Cardiac muscle cell (in vitro differentiated cells and primary cell): ENCODE results near the gene GPRASP3. TPM values are rescaled to one million over a fixed set of nuclear protein-coding genes. Genes with fewer than 3 reads are reported as not detected.
"Not testable (repeated sequence)": the region's sequence is repeated elsewhere in the genome, so short reads cannot be mapped to it uniquely, and the experiment has no call there.

Source experiments
- DNase-seq, 2 donors: peaks; one replicate each; pipeline versions ENCODE4 v3.0.0 to v3.0.0-alpha.2; 2010 to 2017; ENCODE audit warnings: low read depth in 1 of 2, low spot score in 1 of 2
- H3K27ac ChIP-seq: fragments of 200-600 bp; sonication (generic); 2 replicates; pipeline ENCODE4 v1.5.1; 2016
- H3K27me3 ChIP-seq: fragments of 200-600 bp; sonication (generic); 2 replicates; pipeline ENCODE4 v1.6.0; 2016; ENCODE audit warnings: control low read depth
- H3K36me3 ChIP-seq: fragments of 200-600 bp; sonication (generic); 2 replicates; pipeline ENCODE4 v1.5.1; 2016; ENCODE audit warnings: control low read depth
- H3K4me1 ChIP-seq: fragments of 200-600 bp; sonication (generic); 2 replicates; pipeline ENCODE4 v1.8.1; 2017; ENCODE audit warnings: low read depth, mild to moderate bottlenecking, mixed run types
- H3K4me3 ChIP-seq: fragments of 200-600 bp; sonication (generic); 2 replicates; pipeline ENCODE4 v1.5.1; 2016; ENCODE audit warnings: mild to moderate bottlenecking
- H3K9me3 ChIP-seq: fragments of 200-600 bp; sonication (generic); 2 replicates; pipeline ENCODE4 v1.5.1; 2017; ENCODE audit warnings: low read depth, mild to moderate bottlenecking, control low read depth
- polyA plus RNA-seq: library from polyadenylated mRNA; unstranded; fragments of >200 nt; fragmentation: Nextera tagmentation; extraction: Ambion mirVana; gene quantifications from 2 replicates; pipeline ENCODE4 v1.2.1, GENCODE V29; 2016
- total RNA-seq: library from RNA; depleted of rRNA; stranded (reverse); fragments of >200 nt; gene quantifications from 2 replicates; pipeline ENCODE4 v1.2.3, GENCODE V29; 2016
- TF ChIP-seq, protein P1 (sequence below): IDR thresholded peaks from 2 replicates; pipeline ENCODE4 v1.5.1; 2012; ENCODE audit warnings: low read depth, mild to moderate bottlenecking, low read length

The GPRASP3 gene
- total and polyA plus RNA-seq, 2 experiments from 2014 or later = 8.9 to 12.7 TPM

DNA sequence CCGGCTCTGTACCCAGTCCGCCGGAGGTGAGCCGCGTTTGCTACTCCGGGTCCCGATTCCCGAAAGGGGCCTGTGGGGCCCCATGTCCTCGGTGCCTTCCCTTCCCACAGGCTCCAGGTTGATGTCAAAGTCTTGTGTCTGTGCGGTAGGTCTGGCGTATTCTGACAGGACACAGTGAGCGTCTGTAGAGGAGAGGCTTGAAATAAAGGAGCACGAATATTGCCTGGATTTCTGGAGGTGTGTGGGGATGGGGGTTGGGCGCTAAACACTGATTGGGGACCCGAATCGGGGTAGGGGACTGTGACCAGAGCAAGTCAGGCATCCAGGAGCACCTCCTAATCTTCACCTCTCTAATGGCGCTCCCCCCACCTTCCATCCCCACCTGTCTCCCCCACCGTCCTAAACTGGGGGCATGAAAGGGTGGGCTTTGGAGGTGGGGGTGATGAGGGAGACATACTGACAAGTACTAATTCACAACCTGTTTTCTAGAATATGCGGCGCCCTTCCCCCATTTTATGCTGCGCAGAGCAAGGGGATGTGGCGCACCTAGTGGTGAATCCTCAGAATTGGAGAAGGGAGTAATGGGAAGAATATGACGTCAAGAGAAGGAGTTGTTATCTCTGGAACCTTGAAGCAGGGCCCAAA is 7.4 kb upstream of the GPRASP3 start:
- H3K27ac ChIP-seq = peak overlapping the region; percentile 39
- peak; percentile 35 to 71 for DNase-seq
- H3K4me3 ChIP-seq = peak overlapping the region; percentile 78
- H3K9me3 ChIP-seq = no peaks in the 10 kb centered on the region
- no peaks in the 10 kb centered on the region for H3K4me1 ChIP-seq
- no peaks in the 10 kb centered on the region for H3K36me3 ChIP-seq
- TF ChIP-seq, protein P1, sequence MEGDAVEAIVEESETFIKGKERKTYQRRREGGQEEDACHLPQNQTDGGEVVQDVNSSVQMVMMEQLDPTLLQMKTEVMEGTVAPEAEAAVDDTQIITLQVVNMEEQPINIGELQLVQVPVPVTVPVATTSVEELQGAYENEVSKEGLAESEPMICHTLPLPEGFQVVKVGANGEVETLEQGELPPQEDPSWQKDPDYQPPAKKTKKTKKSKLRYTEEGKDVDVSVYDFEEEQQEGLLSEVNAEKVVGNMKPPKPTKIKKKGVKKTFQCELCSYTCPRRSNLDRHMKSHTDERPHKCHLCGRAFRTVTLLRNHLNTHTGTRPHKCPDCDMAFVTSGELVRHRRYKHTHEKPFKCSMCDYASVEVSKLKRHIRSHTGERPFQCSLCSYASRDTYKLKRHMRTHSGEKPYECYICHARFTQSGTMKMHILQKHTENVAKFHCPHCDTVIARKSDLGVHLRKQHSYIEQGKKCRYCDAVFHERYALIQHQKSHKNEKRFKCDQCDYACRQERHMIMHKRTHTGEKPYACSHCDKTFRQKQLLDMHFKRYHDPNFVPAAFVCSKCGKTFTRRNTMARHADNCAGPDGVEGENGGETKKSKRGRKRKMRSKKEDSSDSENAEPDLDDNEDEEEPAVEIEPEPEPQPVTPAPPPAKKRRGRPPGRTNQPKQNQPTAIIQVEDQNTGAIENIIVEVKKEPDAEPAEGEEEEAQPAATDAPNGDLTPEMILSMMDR = peak; percentile 61
- no peaks in the 10 kb centered on the region for H3K27me3 ChIP-seq

DNA sequence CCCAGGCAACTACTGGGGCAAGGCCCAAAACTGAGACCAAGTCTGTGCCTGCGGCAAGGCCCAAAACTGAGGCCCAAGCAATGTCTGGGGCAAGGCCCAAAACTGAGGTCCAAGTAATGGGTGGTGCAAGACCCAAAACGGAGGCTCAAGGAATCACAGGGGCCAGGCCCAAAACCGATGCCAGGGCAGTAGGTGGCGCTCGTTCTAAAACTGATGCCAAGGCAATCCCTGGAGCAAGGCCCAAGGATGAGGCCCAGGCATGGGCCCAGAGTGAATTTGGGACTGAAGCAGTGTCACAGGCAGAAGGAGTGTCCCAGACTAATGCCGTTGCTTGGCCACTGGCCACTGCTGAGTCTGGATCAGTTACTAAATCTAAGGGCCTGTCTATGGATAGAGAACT is 5.5 kb upstream of the GPRASP3 start:
- DNase-seq = no peak
- Histone ChIP-seq H3K4me3 (no peak overlapping the region), H3K36me3 (no peaks in the 10 kb centered on the region), H3K4me1 (no peaks in the 10 kb centered on the region), H3K9me3 (no peaks in the 10 kb centered on the region), H3K27me3 (no peaks in the 10 kb centered on the region), H3K27ac (no peak overlapping the region)
- TF ChIP-seq, protein P1 = no peak

- no peaks in the 10 kb centered on the region for H3K4me1 ChIP-seq
- no peaks in the 10 kb centered on the region for H3K9me3 ChIP-seq
- TF ChIP-seq, protein P1 = no peak
- H3K27me3 ChIP-seq = no peaks in the 10 kb centered on the region
- no peak overlapping the region for H3K27ac ChIP-seq
- DNase-seq = no peak
- no peak overlapping the region for H3K4me3 ChIP-seq
- H3K36me3 ChIP-seq = no peaks in the 10 kb centered on the region
Observed at GRCh38 chrX:102715967-102716366, 4.6 kb upstream of the GPRASP3 start.

- not testable (repeated sequence) for H3K4me1 ChIP-seq, H3K9me3 ChIP-seq, H3K27me3 ChIP-seq, H3K4me3 ChIP-seq, H3K36me3 ChIP-seq, H3K27ac ChIP-seq, DNase-seq
Observed at GRCh38 chrX:102721169-102721506, 595 bp downstream of the GPRASP3 start.

- TF ChIP-seq, protein P1 = no peak
- Histone ChIP-seq H3K36me3 (no peaks in the 10 kb centered on the region), H3K27me3 (no peaks in the 10 kb centered on the region), H3K4me3 (no peak overlapping the region), H3K4me1 (no peaks in the 10 kb centered on the region), H3K9me3 (no peaks in the 10 kb centered on the region), H3K27ac (no peak overlapping the region)
- no peak for DNase-seq
Observed at GRCh38 chrX:102723456-102723855, 2.9 kb downstream of the GPRASP3 start.

GRCh38 chrX:102727761-102728160 is 7.2 kb downstream of the GPRASP3 start:
- Histone ChIP-seq H3K4me3 (no peak overlapping the region), H3K27ac (no peak overlapping the region), H3K9me3 (no peaks in the 10 kb centered on the region), H3K36me3 (no peaks in the 10 kb centered on the region), H3K4me1 (no peaks in the 10 kb centered on the region), H3K27me3 (no peaks in the 10 kb centered on the region)
- TF ChIP-seq, protein P1 = no peak
- DNase-seq = no peak
